Gastroesophageal sphincter (tissue), 4 donors: ENCODE results near the gene NFIX. TPM values are rescaled to one million over a fixed set of nuclear protein-coding genes. Genes with fewer than 3 reads are reported as not detected.

Experiments used
- ATAC-seq: fragments of 150-250 bp; one replicate; pipeline ENCODE4 v1.9.1; 2016; ENCODE audit warnings: mild to moderate bottlenecking, moderate library complexity
- H3K27ac ChIP-seq, 4 donors: fragments of 200-600 bp; sonication (generic) in 3 of 4; 1 replicate in 3 of 4; 2 replicates in 1 of 4; pipeline ENCODE4 v1.5.1; 2016 to 2019
- H3K27me3 ChIP-seq: fragments of 200-600 bp; sonication (generic); one replicate; pipeline ENCODE4 v1.5.1; 2019
- H3K36me3 ChIP-seq, 2 donors: fragments of 200-600 bp; sonication (generic); one replicate each; pipeline ENCODE4 v1.5.1; 2019; ENCODE audit warnings: control low read depth in 1 of 2
- H3K4me1 ChIP-seq, 3 donors: fragments of 200-600 bp; sonication (generic); 1 replicate in 2 of 3; 2 replicates in 1 of 3; pipeline ENCODE4 v1.5.1; 2016 to 2019; ENCODE audit warnings: control low read depth in 2 of 3
- H3K4me3 ChIP-seq, 2 donors: fragments of 200-600 bp; sonication (generic); one replicate each; pipeline ENCODE4 v1.5.1; 2019; ENCODE audit warnings: mild to moderate bottlenecking in 1 of 2, moderate library complexity in 1 of 2
- H3K9me3 ChIP-seq, 3 donors: fragments of 200-600 bp; sonication (generic); one replicate each; pipeline ENCODE4 v1.5.1; 2017 to 2019; ENCODE audit warnings: control low read depth in 2 of 3
- EP300 ChIP-seq: sonication (generic); formaldehyde crosslinking; IDR thresholded peaks from one replicate; pipeline ENCODE4 v1.6.1; 2017; ENCODE audit warnings: antibody characterized with exemption, mild to moderate bottlenecking
- POLR2A ChIP-seq, 2 donors: fragments of 450-650 bp; IDR thresholded peaks; one replicate each; pipeline ENCODE4 v1.6.1; 2017; ENCODE audit warnings: antibody characterized with exemption in 2 of 2, mild to moderate bottlenecking in 2 of 2, moderate library complexity in 1 of 2
- POLR2AphosphoS5 ChIP-seq: sonication (generic); formaldehyde crosslinking; IDR thresholded peaks from one replicate; pipeline ENCODE4 v1.6.1; 2017; ENCODE audit warnings: antibody characterized with exemption
- WGBS, 2 donors: methylation state at CpG; one replicate each; pipeline ENCODE4 v1.1.5; 2018; ENCODE audit warnings: low coverage in 1 of 2; 5-methylcytosine and 5-hydroxymethylcytosine counted together
- total RNA-seq, 4 donors: library from RNA; depleted of rRNA; stranded (reverse); fragments of >200 nt; gene quantifications; one replicate each; pipeline ENCODE4 v1.1.0, GENCODE V29; 2016
- TF ChIP-seq, protein P1 (sequence below), 4 experiments: fragments of 200-600 bp in 2 of 4; fragments of 450-650 bp in 2 of 4; sonication (generic) in 1 of 4; IDR thresholded peaks; one replicate each; pipeline ENCODE4 v1.5.1; 2017 to 2019; ENCODE audit warnings: antibody characterized with exemption in 4 of 4, mild to moderate bottlenecking in 2 of 4, moderate library complexity in 2 of 4

Gene NFIX
- total RNA-seq, 4 donors from 2014 or later, result 44.7 to 145 (median 72.4) TPM

- TF ChIP-seq, protein P1, sequence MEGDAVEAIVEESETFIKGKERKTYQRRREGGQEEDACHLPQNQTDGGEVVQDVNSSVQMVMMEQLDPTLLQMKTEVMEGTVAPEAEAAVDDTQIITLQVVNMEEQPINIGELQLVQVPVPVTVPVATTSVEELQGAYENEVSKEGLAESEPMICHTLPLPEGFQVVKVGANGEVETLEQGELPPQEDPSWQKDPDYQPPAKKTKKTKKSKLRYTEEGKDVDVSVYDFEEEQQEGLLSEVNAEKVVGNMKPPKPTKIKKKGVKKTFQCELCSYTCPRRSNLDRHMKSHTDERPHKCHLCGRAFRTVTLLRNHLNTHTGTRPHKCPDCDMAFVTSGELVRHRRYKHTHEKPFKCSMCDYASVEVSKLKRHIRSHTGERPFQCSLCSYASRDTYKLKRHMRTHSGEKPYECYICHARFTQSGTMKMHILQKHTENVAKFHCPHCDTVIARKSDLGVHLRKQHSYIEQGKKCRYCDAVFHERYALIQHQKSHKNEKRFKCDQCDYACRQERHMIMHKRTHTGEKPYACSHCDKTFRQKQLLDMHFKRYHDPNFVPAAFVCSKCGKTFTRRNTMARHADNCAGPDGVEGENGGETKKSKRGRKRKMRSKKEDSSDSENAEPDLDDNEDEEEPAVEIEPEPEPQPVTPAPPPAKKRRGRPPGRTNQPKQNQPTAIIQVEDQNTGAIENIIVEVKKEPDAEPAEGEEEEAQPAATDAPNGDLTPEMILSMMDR (IDR thresholded peaks at IDR 0.05), result no peak
- Histone ChIP-seq H3K4me1 (peaks cover 0 to 98% (median 54%) of the 10 kb centered on the region in 3 donors), H3K36me3 (peaks cover 0 to 29% of the 10 kb centered on the region in 2 donors), H3K4me3 (peak overlapping the region in 1 of 2 donors; percentile 33), H3K9me3 (no peaks in the 10 kb centered on the region), H3K27ac (peak overlapping the region in 3 of 4 donors; percentile 85 to 89 (median 85)), H3K27me3 (peaks cover 9% of the 10 kb centered on the region)
- ATAC-seq, result no peak
- 27 to 67% methylated on average over 2 to 3 of the region's 16 CpGs for WGBS, 2 donors
These were observed 99.6 kb downstream of the NFIX start for GRCh38 chr19:13094771-13095392.

DNA sequence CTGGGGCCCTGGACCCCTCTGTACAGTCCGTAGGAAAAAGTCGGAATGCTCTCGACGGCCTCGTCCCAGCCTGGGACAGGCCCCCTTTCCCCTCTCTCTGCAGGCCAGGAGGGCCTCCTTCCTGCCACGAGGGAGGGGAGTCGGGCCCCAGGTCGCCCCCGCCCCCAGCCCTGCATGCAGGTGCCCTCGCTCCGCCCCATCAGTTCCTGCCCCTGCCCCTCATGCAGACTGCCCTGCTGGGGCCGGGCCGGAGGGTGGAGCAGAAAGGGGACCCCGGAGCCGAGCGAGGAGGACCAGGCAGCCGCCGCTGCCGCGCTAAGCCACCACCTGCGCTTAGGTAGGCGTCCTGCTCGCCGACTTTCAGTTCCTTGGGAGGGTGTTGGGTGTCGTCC lies 100.1 kb downstream of the NFIX start:
- H3K27me3 ChIP-seq, result peaks cover 9% of the 10 kb centered on the region
- 40% methylated on average over 1 of the region's 25 CpGs; no CpG with 5 or more reads in 1 of the 2 donors for WGBS, 2 donors
- peaks cover 0 to 98% (median 50%) of the 10 kb centered on the region in 3 donors for H3K4me1 ChIP-seq
- peak overlapping the region in 3 of 4 donors; percentile 85 to 89 (median 85) for H3K27ac ChIP-seq
- ATAC-seq, result no peak
- H3K36me3 ChIP-seq, result peaks cover 0 to 25% of the 10 kb centered on the region in 2 donors
- TF ChIP-seq, protein P1 (IDR thresholded peaks at IDR 0.05), result no peak
- TF ChIP-seq EP300 (no peak), POLR2A (IDR thresholded peaks at IDR 0.05) (no peak), POLR2AphosphoS5 (no peak)
- H3K4me3 ChIP-seq, result peak overlapping the region in 1 of 2 donors; percentile 33
- H3K9me3 ChIP-seq, result no peaks in the 10 kb centered on the region

GRCh38 chr19:13095934-13096927 lies 101.0 kb downstream of the NFIX start:
- H3K4me3 ChIP-seq, result peak overlapping the region in 1 of 2 donors; percentile 33
- no peaks in the 10 kb centered on the region for H3K9me3 ChIP-seq
- no peak for ATAC-seq
- peaks cover 9% of the 10 kb centered on the region for H3K27me3 ChIP-seq
- H3K4me1 ChIP-seq, result peaks cover 0 to 98% (median 43%) of the 10 kb centered on the region in 3 donors
- peak overlapping the region in 3 of 4 donors; percentile 85 to 89 (median 85) for H3K27ac ChIP-seq
- H3K36me3 ChIP-seq, result peaks cover 0 to 21% of the 10 kb centered on the region in 2 donors
- TF ChIP-seq EP300, result no peak
- TF ChIP-seq, protein P1 (IDR thresholded peaks at IDR 0.05), result peak in 2 of 4 experiments; percentile 14 to 37
- WGBS, 2 donors, result 41 to 80% methylated on average over 1 to 6 of the region's 44 CpGs

- ATAC-seq, result no peak
- TF ChIP-seq, protein P1 (IDR thresholded peaks at IDR 0.05), result no peak
- TF ChIP-seq EP300, result no peak
- TF ChIP-seq POLR2AphosphoS5, result no peak
- no peak for TF ChIP-seq POLR2A (IDR thresholded peaks at IDR 0.05)
- Histone ChIP-seq H3K27ac (peak overlapping the region in 3 of 4 donors; percentile 80 to 89 (median 85)), H3K4me3 (peak overlapping the region in 1 of 2 donors; percentile 49), H3K9me3 (no peaks in the 10 kb centered on the region), H3K4me1 (peaks cover 0 to 98% (median 36%) of the 10 kb centered on the region in 3 donors), H3K36me3 (peaks cover 0 to 21% of the 10 kb centered on the region in 2 donors), H3K27me3 (peaks cover 9% of the 10 kb centered on the region)
- WGBS, 2 donors, result 70 to 86% methylated on average over 16 to 20 of the region's 20 CpGs
These were observed 101.8 kb downstream of the NFIX start for GRCh38 chr19:13097033-13097462.
